GM20000 (cell line): Measurements from ENCODE around the gene GINS2.
A peak's percentile ranks its signal among the peaks of the same experiment; 100 is the strongest.

Source experiments
- DNase-seq: peaks from one replicate; pipeline ENCODE4 v3.0.0; 2012; ENCODE audit warnings: low spot score
- CTCF ChIP-seq: IDR thresholded peaks from 2 replicates; pipeline ENCODE4 v1.5.1; 2012; ENCODE audit warnings: mild to moderate bottlenecking, control low read depth; ENCODE audit errors: extremely low read depth, missing control alignments

The GINS2 gene

GRCh38 chr16:85665373-85665740 is 23.4 kb downstream of the GINS2 start:
- TF ChIP-seq CTCF, result no peak
- DNase-seq, result no peak

- no peak for TF ChIP-seq CTCF
- DNase-seq, result no peak
Observed at GRCh38 chr16:85664580-85665372, 24.0 kb downstream of the GINS2 start.

GRCh38 chr16:85663891-85664321 is 24.8 kb downstream of the GINS2 start:
- TF ChIP-seq CTCF, result no peak
- no peak for DNase-seq

GRCh38 chr16:85662976-85663830 is 25.6 kb downstream of the GINS2 start:
- no peak for TF ChIP-seq CTCF
- no peak for DNase-seq

- TF ChIP-seq CTCF, result no peak
- DNase-seq, result no peak
Observed at GRCh38 chr16:85662482-85662812, 26.3 kb downstream of the GINS2 start.

- DNase-seq, result peak; percentile 24
- TF ChIP-seq CTCF, result no peak
Observed at GRCh38 chr16:85661740-85662481, 26.8 kb downstream of the GINS2 start.
